ENCODE results near the gene PTPRD. TPM values are rescaled to one million over a fixed set of nuclear protein-coding genes. Genes with fewer than 3 reads are reported as not detected.
"Not testable (repeated sequence)": the region's sequence is repeated elsewhere in the genome, so short reads cannot be mapped to it uniquely, and the experiment has no call there.

Gene PTPRD
- total RNA-seq, 1 experiment from 2014 or later: 0.02 TPM

DNA sequence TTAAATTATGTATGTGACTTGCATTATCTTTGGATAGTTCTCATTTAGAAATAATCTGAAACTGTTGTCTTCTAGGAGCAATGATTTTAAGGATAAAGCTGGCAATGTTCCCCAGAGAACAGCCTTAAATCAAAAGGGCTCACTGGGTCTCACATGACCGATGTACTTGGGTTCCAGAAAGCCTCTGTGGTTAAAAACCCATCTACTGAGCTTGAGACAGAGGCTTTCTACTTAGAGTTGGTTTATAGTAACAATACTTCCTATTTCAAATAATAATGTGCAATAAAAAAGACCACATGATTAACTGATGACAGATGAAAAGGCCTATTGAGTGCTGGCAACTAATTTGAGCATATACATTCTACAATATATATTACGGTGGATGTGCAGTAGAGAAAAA lies 1143.5 kb downstream of the PTPRD start (continued):
- TF ChIP-seq EGR1 (IDR thresholded peaks at IDR 0.05; ENCODE audit: low read depth): no peak
- no peak for TF ChIP-seq ZFX (IDR thresholded peaks at IDR 0.05)
- TF ChIP-seq SIN3A (IDR thresholded peaks at IDR 0.05; ENCODE audit: low read depth): no peak

DNA sequence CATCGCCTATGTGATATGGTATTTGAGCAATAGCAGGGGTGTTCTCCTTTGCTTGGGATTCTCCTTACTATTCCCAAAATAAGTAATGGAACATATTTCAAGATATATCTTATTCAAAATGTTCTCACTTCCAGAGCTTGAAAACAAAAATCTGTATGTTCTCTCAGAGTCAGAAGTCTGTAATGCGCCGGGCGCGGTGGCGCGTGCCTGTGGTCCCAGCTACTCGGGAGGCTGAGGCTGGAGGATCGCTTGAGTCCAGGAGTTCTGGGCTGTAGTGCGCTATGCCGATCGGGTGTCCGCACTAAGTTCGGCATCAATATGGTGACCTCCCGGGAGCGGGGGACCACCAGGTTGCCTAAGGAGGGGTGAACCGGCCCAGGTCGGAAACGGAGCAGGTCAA lies 1170.9 kb downstream of the PTPRD start:
- H4K20me1 ChIP-seq (ENCODE audit: insufficient read depth); H3K27ac ChIP-seq (ENCODE audit: low read depth, low read length); intact Hi-C loops (cut with micrococcal nuclease); H3K36me3 ChIP-seq (ENCODE audit: control insufficient read depth in 1 of 2, insufficient read depth in 2 of 2, low read length in 2 of 2); H2AFZ ChIP-seq (ENCODE audit: low read depth, low read length, poor library complexity, severe bottlenecking); H3K27me3 ChIP-seq (ENCODE audit: insufficient read depth, low read length); RAD21 ChIA-PET (ENCODE audit: low non-redundant PET in 1 of 2, low total read pairs in 2 of 2, uncharacterized antibody in 2 of 2, unreplicated experiment in 2 of 2); H3K4me1 ChIP-seq (ENCODE audit: control insufficient read depth in 1 of 2, insufficient read depth in 2 of 2, low read length in 2 of 2); DNase-seq (ENCODE audit: low read depth, low spot score); H3K79me2 ChIP-seq (ENCODE audit: insufficient read depth, low read length); BruUV-seq (replicated peaks); ATAC-seq; H3K4me3 ChIP-seq (replicated peaks in 1 of 2; ENCODE audit: low read depth in 1 of 2, low read length in 2 of 2); H3K9ac ChIP-seq (ENCODE audit: low read length); H3K4me2 ChIP-seq (ENCODE audit: low read length); H3K9me2 ChIP-seq (ENCODE audit: insufficient read depth); POLR2A ChIA-PET; CTCF ChIA-PET: not testable (repeated sequence)
- H3K9me3 ChIP-seq (ENCODE audit: control insufficient read depth in 1 of 2, insufficient read depth in 1 of 2, low read depth in 1 of 2, low read length in 2 of 2): peaks cover 10 to 26% of the 10 kb centered on the region in 2 experiments; a peak in 2 of 4 replicates

- Histone ChIP-seq H3K4me2 (ENCODE audit: low read length) (no peak overlapping the region), H3K36me3 (ENCODE audit: control insufficient read depth in 1 of 2, insufficient read depth in 2 of 2, low read length in 2 of 2) (no peaks in the 10 kb centered on the region), H3K27me3 (ENCODE audit: insufficient read depth, low read length) (no peaks in the 10 kb centered on the region), H3K27ac (ENCODE audit: low read depth, low read length) (no peak overlapping the region), H3K9me2 (ENCODE audit: insufficient read depth) (no peaks in the 10 kb centered on the region), H3K4me3 (replicated peaks in 1 of 2; ENCODE audit: low read depth in 1 of 2, low read length in 2 of 2) (no peak overlapping the region), H3K4me1 (ENCODE audit: control insufficient read depth in 1 of 2, insufficient read depth in 2 of 2, low read length in 2 of 2) (no peaks in the 10 kb centered on the region), H3K79me2 (ENCODE audit: insufficient read depth, low read length) (no peaks in the 10 kb centered on the region), H3K9me3 (ENCODE audit: control insufficient read depth in 1 of 2, insufficient read depth in 1 of 2, low read depth in 1 of 2, low read length in 2 of 2) (peaks cover 8 to 31% of the 10 kb centered on the region in 2 experiments; a peak in 2 of 4 replicates), H4K20me1 (ENCODE audit: insufficient read depth) (no peaks in the 10 kb centered on the region), H3K9ac (ENCODE audit: low read length) (no peak overlapping the region), H2AFZ (ENCODE audit: low read depth, low read length, poor library complexity, severe bottlenecking) (no peak overlapping the region)
- DNase-seq (ENCODE audit: low read depth, low spot score) (no peak), ATAC-seq (no peak)
- no TSS peak for BruUV-seq (replicated peaks)
- CTCF ChIA-PET: no interaction called here
- intact Hi-C loops (cut with micrococcal nuclease): no loop called here
- RAD21 ChIA-PET (ENCODE audit: low non-redundant PET in 1 of 2, low total read pairs in 2 of 2, uncharacterized antibody in 2 of 2, unreplicated experiment in 2 of 2): no interaction called here
- POLR2A ChIA-PET: no interaction called here
- TF ChIP-seq SP1 (IDR thresholded peaks at IDR 0.05; ENCODE audit: low read depth) (no peak), POLR2AphosphoS5 (IDR thresholded peaks at IDR 0.05; ENCODE audit: low read depth, low read length) (no peak), ZFX (IDR thresholded peaks at IDR 0.05) (no peak), SRF (IDR thresholded peaks at IDR 0.05; ENCODE audit: low read depth) (no peak)
Observed at GRCh38 chr9:9437641-9438040, 1175.2 kb downstream of the PTPRD start.

DNA sequence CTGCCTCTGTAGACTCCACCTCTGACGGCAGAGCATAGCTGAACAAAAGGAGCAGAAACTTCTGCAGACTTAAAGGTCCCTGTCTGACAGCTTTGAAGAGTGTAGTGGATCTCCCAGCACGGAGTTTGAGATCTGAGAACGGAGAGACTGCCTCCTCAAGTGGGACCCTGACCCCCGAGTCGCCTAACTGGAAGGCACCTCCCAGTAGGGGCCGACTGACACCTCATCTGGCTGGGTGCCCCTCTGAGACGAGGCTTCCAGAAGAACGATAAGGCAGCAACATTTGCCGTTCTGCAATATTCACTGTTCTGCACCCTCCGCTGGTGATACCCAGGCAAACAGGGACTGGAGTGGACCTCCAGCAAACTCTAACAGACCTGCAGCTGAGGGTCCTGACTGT lies 1186.3 kb downstream of the PTPRD start:
- H3K36me3 ChIP-seq (ENCODE audit: control insufficient read depth in 1 of 2, insufficient read depth in 2 of 2, low read length in 2 of 2); BruUV-seq (replicated peaks); H3K79me2 ChIP-seq (ENCODE audit: insufficient read depth, low read length); H3K27ac ChIP-seq (ENCODE audit: low read depth, low read length); H3K4me2 ChIP-seq (ENCODE audit: low read length); H3K9me2 ChIP-seq (ENCODE audit: insufficient read depth); intact Hi-C loops (cut with micrococcal nuclease); ATAC-seq; DNase-seq (ENCODE audit: low read depth, low spot score); H2AFZ ChIP-seq (ENCODE audit: low read depth, low read length, poor library complexity, severe bottlenecking); POLR2A ChIA-PET; CTCF ChIA-PET; H3K4me3 ChIP-seq (replicated peaks in 1 of 2; ENCODE audit: low read depth in 1 of 2, low read length in 2 of 2); H3K27me3 ChIP-seq (ENCODE audit: insufficient read depth, low read length); RAD21 ChIA-PET (ENCODE audit: low non-redundant PET in 1 of 2, low total read pairs in 2 of 2, uncharacterized antibody in 2 of 2, unreplicated experiment in 2 of 2); H3K4me1 ChIP-seq (ENCODE audit: control insufficient read depth in 1 of 2, insufficient read depth in 2 of 2, low read length in 2 of 2); H3K9ac ChIP-seq (ENCODE audit: low read length); H4K20me1 ChIP-seq (ENCODE audit: insufficient read depth): not testable (repeated sequence)
- peaks cover 7 to 20% of the 10 kb centered on the region in 2 experiments; a peak in 2 of 4 replicates for H3K9me3 ChIP-seq (ENCODE audit: control insufficient read depth in 1 of 2, insufficient read depth in 1 of 2, low read depth in 1 of 2, low read length in 2 of 2)
